Measurements from ENCODE around the gene CALML3. TPM values are rescaled to one million over a fixed set of nuclear protein-coding genes. Genes with fewer than 3 reads are reported as not detected.

CALML3 gene
- total RNA-seq, 1 donor from 2014 or later = not detected

GRCh38 chr10:5566614-5567013 lies 41.9 kb downstream of the CALML3 start:
- DNase-seq (ENCODE audit: low read depth, low spot score) = no peak

GRCh38 chr10:5567477-5567876 lies 42.7 kb downstream of the CALML3 start:
- DNase-seq (ENCODE audit: low read depth, low spot score) = no peak

- no peak for DNase-seq (ENCODE audit: low read depth, low spot score)
Observed at GRCh38 chr10:5568984-5569383, 44.2 kb downstream of the CALML3 start.

GRCh38 chr10:5569568-5569967 lies 44.8 kb downstream of the CALML3 start:
- DNase-seq (ENCODE audit: low read depth, low spot score) = no peak

GRCh38 chr10:5570007-5570655 lies 45.4 kb downstream of the CALML3 start:
- no peak for DNase-seq (ENCODE audit: low read depth, low spot score)

- DNase-seq (ENCODE audit: low read depth, low spot score) = no peak
Observed at GRCh38 chr10:5570979-5571810, 46.4 kb downstream of the CALML3 start.

GRCh38 chr10:5571826-5572225 lies 47.1 kb downstream of the CALML3 start:
- DNase-seq (ENCODE audit: low read depth, low spot score) = no peak

- no peak for DNase-seq (ENCODE audit: low read depth, low spot score)
Observed at GRCh38 chr10:5573319-5573950, 48.7 kb downstream of the CALML3 start.

GRCh38 chr10:5573968-5574641 lies 49.3 kb downstream of the CALML3 start:
- DNase-seq (ENCODE audit: low read depth, low spot score) = no peak

- no peak for DNase-seq (ENCODE audit: low read depth, low spot score)
Observed at GRCh38 chr10:5574642-5575131, 49.9 kb downstream of the CALML3 start.

GRCh38 chr10:5575144-5575481 lies 50.4 kb downstream of the CALML3 start:
- no peak for DNase-seq (ENCODE audit: low read depth, low spot score)

GRCh38 chr10:5575482-5576153 lies 50.9 kb downstream of the CALML3 start:
- DNase-seq (ENCODE audit: low read depth, low spot score) = no peak

GRCh38 chr10:5576154-5576748 lies 51.5 kb downstream of the CALML3 start:
- DNase-seq (ENCODE audit: low read depth, low spot score) = no peak

Other genes starting within 250 kb of the CALML3 start
- not detected in 2 replicates for gene UCN3, start 160.0 kb upstream of the CALML3 start, total RNA-seq
- 0.11 and 0.73 TPM in 2 replicates for gene TUBAL3, start 120.1 kb upstream of the CALML3 start, total RNA-seq
- 35.3 and 44.1 TPM in 2 replicates for gene NET1, start 112.4 kb upstream of the CALML3 start, total RNA-seq
- not detected in 2 replicates for gene CALML5, start 25.4 kb upstream of the CALML3 start, total RNA-seq
- 6.6 and 13.1 TPM in 2 replicates for gene ASB13, start 141.6 kb downstream of the CALML3 start, total RNA-seq
- 65.3 and 88.2 TPM in 2 replicates for gene TASOR2, start 159.9 kb downstream of the CALML3 start, total RNA-seq

All from pulmonary artery endothelial cell (primary cell).